HG02642 (cell line): ENCODE measurements around the gene CHCHD6.

Experiments
- ATAC-seq: cut with Tn5 transposase; IDR thresholded peaks from one replicate; pipeline ENCODE4 v1.9.1; 2021; ENCODE audit warnings: mild to moderate bottlenecking; ENCODE audit not compliant: unreplicated experiment, poor library complexity

CHCHD6 gene

GRCh38 chr3:126912027-126912422 lies 208.0 kb downstream of the CHCHD6 start:
- no peak for ATAC-seq

DNA sequence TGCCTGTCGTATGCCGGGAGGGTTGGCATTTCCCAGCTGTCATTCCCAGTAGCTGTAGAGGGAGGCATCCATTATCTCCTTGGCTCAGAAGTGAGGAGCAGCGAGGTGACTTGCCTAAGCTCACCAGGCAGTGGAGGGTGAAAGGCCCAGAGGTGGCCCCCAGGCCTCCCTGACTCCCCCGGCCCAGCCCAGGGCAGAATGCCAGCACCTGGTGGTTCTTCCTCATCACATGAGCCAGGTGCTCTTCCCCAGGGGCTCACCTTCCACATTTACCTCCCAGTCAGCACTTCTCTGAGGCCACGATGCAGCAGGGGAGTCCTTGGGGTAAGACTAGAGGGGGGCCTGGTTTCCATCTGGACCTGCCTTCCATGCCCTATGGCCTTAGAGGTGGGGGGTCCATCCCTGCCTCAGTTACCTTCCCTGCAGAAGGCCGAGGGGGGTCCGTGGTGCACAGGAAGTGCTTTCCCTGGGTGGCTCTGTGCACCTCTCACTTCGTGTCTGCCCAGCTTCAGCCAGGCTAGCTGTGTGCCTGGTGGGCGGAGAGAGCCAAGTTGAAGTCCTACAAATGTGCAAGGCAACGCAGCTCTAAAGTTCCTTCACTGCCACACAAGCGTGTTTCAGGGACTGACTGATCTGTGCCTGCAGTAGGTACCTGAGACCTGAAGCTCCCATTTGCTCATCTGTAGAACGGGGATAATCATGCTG lies 208.6 kb downstream of the CHCHD6 start:
- ATAC-seq, result no peak

DNA sequence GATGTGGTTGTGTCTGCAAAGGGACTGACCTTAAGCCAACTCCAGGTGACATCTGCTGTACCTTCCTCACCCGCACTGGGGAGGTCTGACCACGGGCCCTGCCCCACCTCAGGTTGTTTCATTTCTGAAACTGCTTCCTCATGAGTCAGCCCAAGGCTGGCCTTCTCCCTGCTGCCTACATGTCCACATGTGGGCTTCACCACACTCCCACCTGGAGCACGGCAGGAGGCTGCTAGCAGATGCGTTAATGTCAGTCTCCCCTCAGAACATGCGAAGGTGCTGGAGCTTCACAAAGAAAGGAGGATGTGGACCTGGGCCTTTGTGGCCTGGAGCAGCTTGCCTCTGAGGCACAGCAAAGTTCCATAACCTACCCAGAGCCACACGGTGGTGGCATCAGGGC lies 209.5 kb downstream of the CHCHD6 start:
- ATAC-seq, result no peak

- ATAC-seq, result no peak
These were observed 210.2 kb downstream of the CHCHD6 start for GRCh38 chr3:126914226-126914625.

GRCh38 chr3:126915015-126915414 lies 211.0 kb downstream of the CHCHD6 start:
- no peak for ATAC-seq

GRCh38 chr3:126916546-126916945 lies 212.5 kb downstream of the CHCHD6 start:
- no peak for ATAC-seq

DNA sequence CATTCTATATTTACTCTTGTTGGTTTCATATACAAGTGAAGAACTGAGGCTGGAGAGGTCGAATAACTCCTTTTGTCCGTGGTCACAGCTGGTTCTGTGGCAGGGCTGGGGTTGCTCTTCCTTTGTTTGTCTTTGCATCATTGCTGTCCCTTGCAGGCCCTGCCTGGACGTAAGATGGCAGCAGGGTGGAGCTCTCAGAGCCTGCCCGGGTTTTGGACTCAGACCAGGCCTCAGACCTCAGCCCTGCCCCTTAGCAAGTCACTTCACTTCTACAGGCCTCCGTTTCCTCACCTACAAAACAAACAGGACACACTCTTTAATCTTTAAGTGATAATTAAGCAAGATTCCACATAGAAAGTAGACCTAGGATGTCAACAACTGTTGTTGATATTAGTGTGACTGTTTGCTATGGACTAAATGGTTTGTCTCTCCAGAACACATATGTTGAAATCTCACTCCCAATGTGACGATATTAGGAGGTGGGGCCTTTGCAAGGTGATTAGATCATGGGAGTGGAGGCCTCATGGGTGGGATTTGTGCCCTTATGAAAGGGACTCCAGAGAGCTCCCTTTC lies 213.3 kb downstream of the CHCHD6 start:
- ATAC-seq, result no peak

GRCh38 chr3:126918355-126918821 lies 214.3 kb downstream of the CHCHD6 start:
- ATAC-seq, result no peak

GRCh38 chr3:126921085-126921824 lies 217.2 kb downstream of the CHCHD6 start:
- ATAC-seq, result no peak

DNA sequence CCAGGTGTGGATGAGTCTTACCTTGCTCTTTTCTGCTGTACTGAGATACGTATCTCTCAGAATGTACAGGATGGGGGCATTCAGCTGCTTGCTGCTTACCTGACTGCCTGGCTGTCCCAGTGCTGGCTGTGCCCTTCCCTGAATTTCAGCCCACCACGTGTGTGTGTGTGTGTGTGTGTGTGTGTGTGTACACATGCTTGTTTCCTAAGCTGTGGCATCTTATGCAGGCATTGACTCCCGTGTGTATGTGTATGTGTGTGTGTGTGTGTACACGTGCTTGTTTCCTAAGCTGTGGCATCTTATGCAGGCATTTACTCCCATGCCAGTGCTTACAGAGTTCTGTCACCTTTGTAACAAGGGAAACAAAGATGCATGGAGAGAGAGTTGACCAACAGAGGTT lies 218.4 kb downstream of the CHCHD6 start:
- ATAC-seq, result no peak

- no peak for ATAC-seq
These were observed 219.4 kb downstream of the CHCHD6 start for GRCh38 chr3:126923423-126923822.

DNA sequence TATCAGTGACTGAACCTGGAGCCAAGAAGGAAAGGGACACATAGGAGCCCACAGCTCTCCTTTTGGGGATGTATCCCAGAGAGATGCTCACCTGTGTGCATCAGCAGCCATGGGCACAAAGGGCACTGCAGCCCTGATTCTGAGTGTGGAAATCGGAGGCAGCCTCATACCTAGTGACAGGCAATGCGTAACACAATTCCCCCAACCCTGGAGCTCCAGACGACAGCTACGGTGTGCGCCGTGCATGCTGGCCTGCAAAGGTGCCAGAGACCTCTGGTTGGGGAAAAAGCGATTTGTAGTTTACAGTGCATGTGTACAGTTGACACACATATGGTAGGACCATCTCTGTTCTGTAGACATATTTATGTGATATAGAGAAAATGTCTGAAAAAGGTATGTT lies 219.9 kb downstream of the CHCHD6 start:
- no peak for ATAC-seq

DNA sequence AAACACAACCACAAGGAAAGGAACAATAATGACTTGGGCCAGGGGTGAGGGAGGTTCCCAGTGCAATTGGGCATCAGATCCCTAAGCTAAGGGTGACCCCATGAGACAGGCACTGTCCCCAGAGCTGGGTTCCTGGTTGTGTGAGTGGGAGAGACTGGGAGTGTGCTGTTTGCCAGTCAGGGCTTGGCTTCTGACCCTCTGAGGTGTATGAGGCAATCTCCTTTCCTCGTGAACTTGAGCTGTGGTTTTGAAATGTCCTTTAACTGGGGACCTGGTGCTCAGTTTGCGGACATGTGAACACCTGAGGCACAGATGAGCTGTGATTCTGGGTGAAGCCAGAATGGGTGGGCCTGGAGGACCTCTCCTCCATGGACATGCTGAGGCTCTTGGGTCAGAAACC lies 220.4 kb downstream of the CHCHD6 start:
- no peak for ATAC-seq

DNA sequence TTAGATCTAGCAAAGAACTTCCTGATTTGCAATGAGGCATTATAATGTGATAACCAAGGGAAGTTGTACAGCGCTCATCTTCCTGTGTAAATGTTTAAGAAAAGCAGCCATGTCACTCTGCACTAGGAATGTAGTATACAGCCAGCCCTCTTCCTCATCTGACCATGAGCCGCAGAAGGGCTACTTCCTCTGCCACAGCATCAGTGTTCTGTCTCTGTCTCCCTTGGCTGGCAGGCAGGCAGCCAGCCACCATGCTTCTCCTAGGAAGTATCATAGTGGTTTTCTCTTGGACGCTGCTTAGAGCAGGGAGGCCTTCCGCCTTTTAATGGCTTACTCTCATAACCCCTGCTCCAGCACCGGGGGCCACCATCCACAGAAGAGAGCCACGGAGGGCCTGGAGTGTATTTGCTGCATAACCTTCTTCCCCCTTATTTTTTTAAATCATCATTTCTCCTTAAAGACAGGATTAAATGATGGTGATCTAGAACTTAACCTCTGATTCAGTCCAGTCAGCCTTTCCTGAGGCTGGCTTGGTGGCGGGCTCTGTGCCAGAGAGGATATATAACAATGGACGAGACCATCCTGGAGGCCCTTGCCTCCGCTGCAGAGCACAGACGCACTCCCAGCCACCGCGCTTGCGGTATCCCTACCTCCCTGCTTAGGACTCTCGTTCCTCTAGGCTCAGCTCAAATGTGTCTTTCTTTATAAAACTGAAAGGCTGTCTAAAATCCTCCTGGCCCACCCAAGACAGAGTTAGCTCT lies 221.6 kb downstream of the CHCHD6 start:
- ATAC-seq, result no peak

- no peak for ATAC-seq
These were observed 222.8 kb downstream of the CHCHD6 start for GRCh38 chr3:126926684-126927400.

- ATAC-seq, result no peak
These were observed 223.3 kb downstream of the CHCHD6 start for GRCh38 chr3:126927401-126927750.

DNA sequence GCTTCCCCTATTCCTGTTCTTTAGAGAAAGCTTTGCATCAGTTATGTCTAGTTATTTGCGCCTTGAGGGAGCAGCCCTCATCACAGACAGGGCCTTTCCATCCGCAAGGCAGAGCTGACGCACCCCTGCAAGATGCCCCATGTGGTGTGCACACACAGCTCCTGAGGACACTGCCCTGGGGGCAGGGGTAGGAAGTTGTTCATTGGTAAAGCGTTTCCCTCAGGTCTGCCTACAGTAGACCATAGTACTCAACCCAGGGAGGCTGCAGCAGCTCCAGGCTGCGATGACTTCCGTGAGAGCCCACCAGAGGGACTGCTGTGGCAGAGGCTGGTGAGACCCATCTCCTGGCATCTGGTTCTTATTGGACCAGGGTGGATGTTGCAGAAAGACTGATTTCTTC lies 223.8 kb downstream of the CHCHD6 start:
- ATAC-seq, result no peak

DNA sequence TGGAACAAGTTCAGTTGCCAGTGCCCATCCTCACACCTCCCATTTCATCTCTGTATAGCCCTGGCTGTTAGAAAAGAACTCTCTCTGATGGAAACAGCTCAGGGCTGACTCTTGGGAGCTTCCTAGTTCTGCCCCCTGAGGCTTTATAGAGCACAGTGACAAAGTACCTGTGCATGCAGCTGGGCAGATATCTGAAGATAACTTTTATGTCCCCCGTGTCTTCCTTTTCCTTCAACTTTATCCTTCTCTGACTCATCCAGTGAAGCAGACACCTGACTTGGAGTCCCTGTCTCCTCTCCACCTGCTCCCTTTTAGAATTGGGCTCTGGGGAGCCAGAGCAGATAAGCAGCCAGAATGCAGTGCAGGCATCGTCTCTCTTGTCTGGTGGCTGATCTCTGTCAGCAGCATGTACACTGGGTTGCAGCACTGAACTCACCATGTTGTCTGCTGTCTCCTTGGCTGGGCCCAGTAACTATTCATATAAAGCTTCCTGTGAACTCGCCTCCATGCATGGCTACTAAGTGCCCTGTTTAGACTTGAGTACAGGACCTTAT lies 225.0 kb downstream of the CHCHD6 start:
- no peak for ATAC-seq

- no peak for ATAC-seq
These were observed 227.0 kb downstream of the CHCHD6 start for GRCh38 chr3:126930936-126931600.
